Mesodermal cell (in vitro differentiated cells): ENCODE measurements around the gene NPM3.
A peak's percentile ranks its signal among the peaks of the same experiment; 100 is the strongest.
"Not testable (repeated sequence)": the region's sequence is repeated elsewhere in the genome, so short reads cannot be mapped to it uniquely, and the experiment has no call there.

Source experiments
- H3K27ac ChIP-seq: 2 replicates; pipeline ENCODE4 v1.7.0; 2013; ENCODE audit warnings: mild to moderate bottlenecking, low read depth, low read length, moderate library complexity; ENCODE audit not compliant: severe bottlenecking
- H3K36me3 ChIP-seq: 2 replicates; pipeline ENCODE4 v1.7.1; 2013; ENCODE audit warnings: mild to moderate bottlenecking, low read length, moderate library complexity; ENCODE audit not compliant: control insufficient read depth, insufficient read depth
- H3K4me1 ChIP-seq: one replicate; pipeline ENCODE4 v1.7.1; 2013; ENCODE audit warnings: mild to moderate bottlenecking, low read length; ENCODE audit not compliant: insufficient read depth, control insufficient read depth, poor library complexity, severe bottlenecking
- H3K4me3 ChIP-seq: 2 replicates; pipeline ENCODE4 v1.7.0; 2013; ENCODE audit warnings: low read length, control low read depth, mild to moderate bottlenecking; ENCODE audit not compliant: insufficient read depth, poor library complexity, severe bottlenecking; ENCODE audit errors: extremely low read depth
- H3K9me3 ChIP-seq: 2 replicates; pipeline ENCODE4 v1.7.1; 2013; ENCODE audit warnings: mild to moderate bottlenecking, low read length, moderate library complexity; ENCODE audit not compliant: control insufficient read depth
- WGBS, 2 experiments: methylation state at CpG; one replicate each; pipeline ENCODE4 v1.1.5; 2013; ENCODE audit warnings: missing lambda C conversion rate in 2 of 2; ENCODE audit not compliant: insufficient coverage in 2 of 2; 5-methylcytosine and 5-hydroxymethylcytosine counted together

NPM3 gene

GRCh38 chr10:101793526-101793925 is 10.3 kb upstream of the NPM3 start:
- Histone ChIP-seq H3K4me3 (no peak overlapping the region), H3K36me3 (peaks cover 94% of the 10 kb centered on the region), H3K4me1 (no peaks in the 10 kb centered on the region), H3K9me3 (no peaks in the 10 kb centered on the region), H3K27ac (no peak overlapping the region)
- 98 to 100% methylated on average over 10 to 12 of the region's 12 CpGs for WGBS, 2 experiments

GRCh38 chr10:101789686-101790085 is 6.4 kb upstream of the NPM3 start:
- 90 to 100% methylated on average over 2 to 4 of the region's 7 CpGs for WGBS, 2 experiments
- no peak overlapping the region for H3K27ac ChIP-seq
- no peaks in the 10 kb centered on the region for H3K9me3 ChIP-seq
- no peak overlapping the region for H3K4me3 ChIP-seq
- peaks cover 93% of the 10 kb centered on the region for H3K36me3 ChIP-seq
- peaks cover 3% of the 10 kb centered on the region for H3K4me1 ChIP-seq

GRCh38 chr10:101789231-101789630 is 6.0 kb upstream of the NPM3 start:
- WGBS, 2 experiments = 88 to 93% methylated on average over 6 of the region's 9 CpGs
- H3K4me3 ChIP-seq, H3K4me1 ChIP-seq, H3K9me3 ChIP-seq, H3K27ac ChIP-seq: not testable (repeated sequence)
- peaks cover 93% of the 10 kb centered on the region for H3K36me3 ChIP-seq

GRCh38 chr10:101785801-101786200 is 2.6 kb upstream of the NPM3 start:
- peaks cover 62% of the 10 kb centered on the region for H3K36me3 ChIP-seq
- 88 to 100% methylated on average over 1 to 2 of the region's 2 CpGs for WGBS, 2 experiments
- H3K4me1 ChIP-seq = peaks cover 7% of the 10 kb centered on the region
- no peak overlapping the region for H3K4me3 ChIP-seq
- no peaks in the 10 kb centered on the region for H3K9me3 ChIP-seq
- H3K27ac ChIP-seq = no peak overlapping the region

GRCh38 chr10:101784558-101784957 is 1.3 kb upstream of the NPM3 start:
- Histone ChIP-seq H3K27ac (peak overlapping the region; percentile 68), H3K36me3 (peaks cover 52% of the 10 kb centered on the region), H3K9me3 (no peaks in the 10 kb centered on the region), H3K4me3 (no peak overlapping the region), H3K4me1 (peaks cover 7% of the 10 kb centered on the region)
- 93 to 100% methylated on average over 1 to 2 of the region's 2 CpGs for WGBS, 2 experiments

GRCh38 chr10:101783736-101784118 is 481 bp upstream of the NPM3 start:
- peak overlapping the region; percentile 68 for H3K27ac ChIP-seq
- 72% methylated on average over 10 of the region's 10 CpGs for WGBS, 2 experiments
- peak overlapping the region; percentile 71 for H3K4me3 ChIP-seq
- H3K4me1 ChIP-seq = peaks cover 9% of the 10 kb centered on the region
- H3K9me3 ChIP-seq = no peaks in the 10 kb centered on the region
- peaks cover 43% of the 10 kb centered on the region for H3K36me3 ChIP-seq

- H3K36me3 ChIP-seq = peaks cover 30% of the 10 kb centered on the region
These were observed 1.0 kb downstream of the NPM3 start for GRCh38 chr10:101781984-101782810.

GRCh38 chr10:101781655-101781983 is 1.6 kb downstream of the NPM3 start:
- no peak overlapping the region for H3K4me3 ChIP-seq
- H3K9me3 ChIP-seq = no peaks in the 10 kb centered on the region
- H3K4me1 ChIP-seq = peaks cover 13% of the 10 kb centered on the region
- 81 to 92% methylated on average over 5 to 6 of the region's 7 CpGs for WGBS, 2 experiments
- no peak overlapping the region for H3K27ac ChIP-seq
- H3K36me3 ChIP-seq = peaks cover 24% of the 10 kb centered on the region

More at GRCh38 chr10:101781984-101782810, 1.0 kb downstream of the NPM3 start:
- Histone ChIP-seq H3K9me3 (no peaks in the 10 kb centered on the region), H3K4me1 (peaks cover 13% of the 10 kb centered on the region), H3K27ac (no peak overlapping the region), H3K4me3 (peak overlapping the region; percentile 71)
- WGBS, 2 experiments = 58 to 64% methylated on average over 8 to 9 of the region's 17 CpGs

GRCh38 chr10:101780818-101781654 is 2.2 kb downstream of the NPM3 start:
- Histone ChIP-seq H3K36me3 (peaks cover 18% of the 10 kb centered on the region), H3K4me3 (no peak overlapping the region), H3K27ac (no peak overlapping the region), H3K4me1 (peaks cover 13% of the 10 kb centered on the region), H3K9me3 (no peaks in the 10 kb centered on the region)
- 56 to 61% methylated on average over 7 to 10 of the region's 14 CpGs for WGBS, 2 experiments

GRCh38 chr10:101780187-101780817 is 2.9 kb downstream of the NPM3 start:
- whole genome bisulfite sequencing, 2 experiments = 36 to 47% methylated on average over 10 to 13 of the region's 17 CpGs
- Histone ChIP-seq H3K4me3 (no peak overlapping the region), H3K36me3 (peaks cover 11% of the 10 kb centered on the region), H3K4me1 (peaks cover 12% of the 10 kb centered on the region), H3K9me3 (no peaks in the 10 kb centered on the region), H3K27ac (no peak overlapping the region)
